ENCODE data around the gene ZCCHC10. TPM values are rescaled to one million over a fixed set of nuclear protein-coding genes. Genes with fewer than 3 reads are reported as not detected.

The ZCCHC10 gene
- total and polyA plus RNA-seq, 9 of the 15 experiments (the other 6 are each of a cell fraction or from before 2014, with no cell fraction given) = 11.9 to 146 (median 51.8) TPM

- TF ChIP-seq TCF3 (CRISPR knock-in tag; IDR thresholded peaks at IDR 0.05) = no peak
- no peak for TF ChIP-seq ZBTB33 (CRISPR knock-in tag; IDR thresholded peaks at IDR 0.05)
- TF ChIP-seq TAF1 (IDR thresholded peaks at IDR 0.05; ENCODE audit: control insufficient read depth, extremely low read depth, insufficient read depth, low read length, severe bottlenecking) = no peak
- no peak for TF ChIP-seq GTF2B (IDR thresholded peaks at IDR 0.05; ENCODE audit: extremely low read depth, insufficient read length)
- TF ChIP-seq PML (IDR thresholded peaks at IDR 0.05; ENCODE audit: low read length) = 0 out of 2 replicates have a peak, but pooled peaks have one; percentile 23
- no peak; the same call in 1 of the 2 replicates for TF ChIP-seq CREB3 (tag; conservative IDR thresholded peaks at IDR 0.05; ENCODE audit: low read depth)
- no peak for TF ChIP-seq TOE1 (IDR thresholded peaks at IDR 0.05; ENCODE audit: borderline replicate concordance)
- no peak for TF ChIP-seq TOE1 (CRISPR knock-in tag; IDR thresholded peaks at IDR 0.05; ENCODE audit: borderline replicate concordance, low read depth)
- TF ChIP-seq RBM34 (IDR thresholded peaks at IDR 0.05; ENCODE audit: borderline replicate concordance, insufficient read depth, low read length) = no peak
- no peak for TF ChIP-seq ZNF121 (CRISPR knock-in tag; conservative IDR thresholded peaks at IDR 0.05)
- TF ChIP-seq KLF6 (CRISPR knock-in tag; IDR thresholded peaks at IDR 0.05; ENCODE audit: borderline replicate concordance) = no peak
- no peak; the same call in 1 of the 2 replicates for TF ChIP-seq ZNF282 (CRISPR knock-in tag; IDR thresholded peaks at IDR 0.05)
- TF ChIP-seq NONO (IDR thresholded peaks at IDR 0.05; ENCODE audit: low read depth in 2 of 2, low read length in 1 of 2) = no peak
- no peak for TF ChIP-seq ARID1B (IDR thresholded peaks at IDR 0.05)
- no peak for TF ChIP-seq HDAC8 (tag; IDR thresholded peaks at IDR 0.05)
- peak; percentile 32 to 37 for TF ChIP-seq NRF1 (conservative IDR thresholded peaks at IDR 0.05 in 1 of 2, IDR thresholded peaks at IDR 0.05 in 1 of 2)
- no peak for TF ChIP-seq YBX1 (IDR thresholded peaks at IDR 0.05)
- TF ChIP-seq PYGO2 (tag; IDR thresholded peaks at IDR 0.05) = no peak
- no peak for TF ChIP-seq NELFE (IDR thresholded peaks at IDR 0.05; ENCODE audit: insufficient read depth, insufficient read length)
- peak; percentile 54 for TF ChIP-seq MXD1 (CRISPR knock-in tag; IDR thresholded peaks at IDR 0.05; ENCODE audit: borderline replicate concordance, poor library complexity, severe bottlenecking)
- TF ChIP-seq MLLT1 (IDR thresholded peaks at IDR 0.05) = 0 out of 4 replicates have a peak, but pooled peaks have one; percentile 18 to 44
Measured at GRCh38 chr5:133052317-133053175, 26.2 kb upstream of the ZCCHC10 start (continued).
